Nephron progenitor cell (in vitro differentiated cells): Measurements from ENCODE around the gene C3orf18.

Experiments used
- DNase-seq: peaks from one replicate; pipeline ENCODE4 v3.0.0; 2021
- H3K27ac Mint-ChIP-seq: 2 replicates; pipeline ENCODE4 v1.8.0; 2021; ENCODE audit warnings: mild to moderate bottlenecking, moderate library complexity, mixed read lengths
- H3K27me3 Mint-ChIP-seq: 2 replicates; pipeline ENCODE4 v1.8.0; 2021; ENCODE audit warnings: mild to moderate bottlenecking, low read depth, mixed read lengths; ENCODE audit not compliant: poor library complexity
- H3K36me3 Mint-ChIP-seq: 2 replicates; pipeline ENCODE4 v1.8.0; 2021; ENCODE audit warnings: low read depth, mixed read lengths
- H3K4me1 Mint-ChIP-seq: 2 replicates; pipeline ENCODE4 v1.8.0; 2021; ENCODE audit warnings: mixed read lengths
- H3K4me3 Mint-ChIP-seq: 2 replicates; pipeline ENCODE4 v1.8.0; 2021; ENCODE audit warnings: mild to moderate bottlenecking, moderate library complexity, mixed read lengths
- H3K9me3 Mint-ChIP-seq: 2 replicates; pipeline ENCODE4 v1.8.0; 2021; ENCODE audit warnings: mild to moderate bottlenecking, moderate library complexity, mixed read lengths
- CTCF ChIP-seq: fragments of 200-600 bp; sonication (generic); IDR thresholded peaks from 2 replicates; pipeline ENCODE4 v1.5.0; 2021; ENCODE audit warnings: antibody characterized with exemption

C3orf18 gene

GRCh38 chr3:50572801-50573371 lies 5.3 kb upstream of the C3orf18 start:
- H3K27me3 Mint-ChIP-seq, result peaks cover 3% of the 10 kb centered on the region
- H3K27ac Mint-ChIP-seq, result no peak overlapping the region
- TF ChIP-seq CTCF, result no peak

GRCh38 chr3:50572158-50572557 lies 4.6 kb upstream of the C3orf18 start:
- Mint-ChIP-seq H3K27ac (no peak overlapping the region), H3K4me3 (no peak overlapping the region), H3K36me3 (no peaks in the 10 kb centered on the region), H3K4me1 (peaks cover 18% of the 10 kb centered on the region), H3K9me3 (no peaks in the 10 kb centered on the region), H3K27me3 (peaks cover 8% of the 10 kb centered on the region)
- peak; percentile 74 for DNase-seq
- TF ChIP-seq CTCF, result peak; percentile 77

More at GRCh38 chr3:50572801-50573371, 5.3 kb upstream of the C3orf18 start:
- no peaks in the 10 kb centered on the region for H3K9me3 Mint-ChIP-seq
- H3K4me1 Mint-ChIP-seq, result peaks cover 14% of the 10 kb centered on the region
- no peak for DNase-seq
- H3K4me3 Mint-ChIP-seq, result no peak overlapping the region
- H3K36me3 Mint-ChIP-seq, result no peaks in the 10 kb centered on the region

GRCh38 chr3:50571486-50571885 lies 3.9 kb upstream of the C3orf18 start:
- Mint-ChIP-seq H3K9me3 (no peaks in the 10 kb centered on the region), H3K4me3 (no peak overlapping the region), H3K27ac (no peak overlapping the region), H3K4me1 (peaks cover 21% of the 10 kb centered on the region), H3K27me3 (peaks cover 15% of the 10 kb centered on the region), H3K36me3 (no peaks in the 10 kb centered on the region)
- no peak for DNase-seq
- TF ChIP-seq CTCF, result no peak

- peak overlapping the region; percentile 97 for H3K4me3 Mint-ChIP-seq
These were observed 3.1 kb upstream of the C3orf18 start for GRCh38 chr3:50570508-50571279.

GRCh38 chr3:50568947-50569749 lies 1.6 kb upstream of the C3orf18 start, which contains the start of gene HEMK1:
Gene HEMK1 (plus strand): TSS chr3:50569522. CDS start chr3:50571105, 1,583 bp downstream.
- H3K9me3 Mint-ChIP-seq, result no peaks in the 10 kb centered on the region
- no peaks in the 10 kb centered on the region for H3K36me3 Mint-ChIP-seq
- peak within 1 kb of the TSS; percentile 97 for H3K4me3 Mint-ChIP-seq

More at GRCh38 chr3:50570508-50571279, 3.1 kb upstream of the C3orf18 start:
- DNase-seq, result no peak
- Mint-ChIP-seq H3K27ac (no peak overlapping the region), H3K9me3 (no peaks in the 10 kb centered on the region), H3K4me1 (peaks cover 24% of the 10 kb centered on the region), H3K36me3 (no peaks in the 10 kb centered on the region), H3K27me3 (peaks cover 21% of the 10 kb centered on the region)
- TF ChIP-seq CTCF, result no peak

More at GRCh38 chr3:50568947-50569749, 1.6 kb upstream of the C3orf18 start, which contains the start of gene HEMK1:
- peaks cover 24% of the 10 kb centered on the region for H3K4me1 Mint-ChIP-seq
- DNase-seq, result peak; percentile 97
- H3K27ac Mint-ChIP-seq, result peak within 1 kb of the TSS; percentile 94
- TF ChIP-seq CTCF, result no peak
- peaks cover 24% of the 10 kb centered on the region for H3K27me3 Mint-ChIP-seq
